ENCODE data around the gene CFAP126. TPM values are rescaled to one million over a fixed set of nuclear protein-coding genes. Genes with fewer than 3 reads are reported as not detected.
"Not testable (repeated sequence)": the region's sequence is repeated elsewhere in the genome, so short reads cannot be mapped to it uniquely, and the experiment has no call there.

Gene CFAP126
- total RNA-seq (2014; rRNA removed; shearing (Covaris generic); ENCODE audit: low replicate concordance): not detected in 2 replicates

GRCh38 chr1:161367684-161368400, at the start of gene CFAP126:
Gene CFAP126 (minus strand): TSS chr1:161367876. CDS start chr1:161367868, 8 bp downstream.
- DNase-seq: peak; percentile 51
- Histone ChIP-seq H3K9me3 (no peaks in the 10 kb centered on the region), H3K36me3 (peaks cover 28% of the 10 kb centered on the region), H3K4me3 (no peak within 1 kb of the TSS), H3K27me3 (no peaks in the 10 kb centered on the region)

GRCh38 chr1:161413050-161413449, 45.4 kb upstream of the CFAP126 start:
- not testable (repeated sequence) for H3K36me3 ChIP-seq, DNase-seq, H3K27me3 ChIP-seq, H3K9me3 ChIP-seq, H3K4me3 ChIP-seq

- H3K27me3 ChIP-seq: not testable (repeated sequence)
Measured at GRCh38 chr1:161410636-161410970, 42.9 kb upstream of the CFAP126 start.

GRCh38 chr1:161409848-161410635, 42.4 kb upstream of the CFAP126 start:
- H3K9me3 ChIP-seq, DNase-seq, H3K27me3 ChIP-seq, H3K36me3 ChIP-seq, H3K4me3 ChIP-seq: not testable (repeated sequence)

More at GRCh38 chr1:161410636-161410970, 42.9 kb upstream of the CFAP126 start:
- H3K4me3 ChIP-seq, DNase-seq, H3K9me3 ChIP-seq, H3K36me3 ChIP-seq: not testable (repeated sequence)

- H3K4me3 ChIP-seq: no peak overlapping the region
- H3K9me3 ChIP-seq: no peaks in the 10 kb centered on the region
- no peak for DNase-seq
- no peaks in the 10 kb centered on the region for H3K36me3 ChIP-seq
- H3K27me3 ChIP-seq: no peaks in the 10 kb centered on the region
Measured at GRCh38 chr1:161408429-161409052, 40.9 kb upstream of the CFAP126 start.

GRCh38 chr1:161407451-161407985, 39.8 kb upstream of the CFAP126 start:
- Histone ChIP-seq H3K36me3 (no peaks in the 10 kb centered on the region), H3K4me3 (no peak overlapping the region), H3K9me3 (no peaks in the 10 kb centered on the region), H3K27me3 (no peaks in the 10 kb centered on the region)
- no peak for DNase-seq

- H3K27me3 ChIP-seq, H3K36me3 ChIP-seq, H3K9me3 ChIP-seq, DNase-seq, H3K4me3 ChIP-seq: not testable (repeated sequence)
Measured at GRCh38 chr1:161406551-161406950, 38.9 kb upstream of the CFAP126 start.

- no peak overlapping the region for H3K4me3 ChIP-seq
- H3K27me3 ChIP-seq: no peaks in the 10 kb centered on the region
- no peaks in the 10 kb centered on the region for H3K9me3 ChIP-seq
Measured at GRCh38 chr1:161404051-161404597, 36.4 kb upstream of the CFAP126 start.

GRCh38 chr1:161402446-161402845, 34.8 kb upstream of the CFAP126 start:
- no peaks in the 10 kb centered on the region for H3K27me3 ChIP-seq
- H3K9me3 ChIP-seq: no peaks in the 10 kb centered on the region
- H3K4me3 ChIP-seq: no peak overlapping the region
- DNase-seq: no peak
- no peaks in the 10 kb centered on the region for H3K36me3 ChIP-seq

More at GRCh38 chr1:161404051-161404597, 36.4 kb upstream of the CFAP126 start:
- H3K36me3 ChIP-seq: no peaks in the 10 kb centered on the region
- no peak for DNase-seq

GRCh38 chr1:161399257-161399998, 31.8 kb upstream of the CFAP126 start:
- H3K4me3 ChIP-seq: peak overlapping the region; percentile 85

GRCh38 chr1:161398900-161399256, 31.2 kb upstream of the CFAP126 start:
- Histone ChIP-seq H3K27me3 (no peaks in the 10 kb centered on the region), H3K36me3 (no peaks in the 10 kb centered on the region), H3K9me3 (no peaks in the 10 kb centered on the region), H3K4me3 (peak overlapping the region; percentile 85)
- no peak for DNase-seq

More at GRCh38 chr1:161399257-161399998, 31.8 kb upstream of the CFAP126 start:
- peak; percentile 92 for DNase-seq
- Histone ChIP-seq H3K9me3 (no peaks in the 10 kb centered on the region), H3K27me3 (no peaks in the 10 kb centered on the region), H3K36me3 (no peaks in the 10 kb centered on the region)

GRCh38 chr1:161397038-161397437, 29.4 kb upstream of the CFAP126 start:
- not testable (repeated sequence) for DNase-seq, H3K36me3 ChIP-seq, H3K27me3 ChIP-seq, H3K4me3 ChIP-seq, H3K9me3 ChIP-seq

- H3K9me3 ChIP-seq: no peaks in the 10 kb centered on the region
- no peak for DNase-seq
Measured at GRCh38 chr1:161393151-161393550, 25.5 kb upstream of the CFAP126 start.

GRCh38 chr1:161391611-161392010, 23.9 kb upstream of the CFAP126 start:
- no peak for DNase-seq
- no peaks in the 10 kb centered on the region for H3K27me3 ChIP-seq
- no peaks in the 10 kb centered on the region for H3K9me3 ChIP-seq
- no peaks in the 10 kb centered on the region for H3K36me3 ChIP-seq
- H3K4me3 ChIP-seq: no peak overlapping the region

More at GRCh38 chr1:161393151-161393550, 25.5 kb upstream of the CFAP126 start:
- Histone ChIP-seq H3K36me3 (no peaks in the 10 kb centered on the region), H3K27me3 (no peaks in the 10 kb centered on the region), H3K4me3 (no peak overlapping the region)

- not testable (repeated sequence) for H3K9me3 ChIP-seq, DNase-seq, H3K27me3 ChIP-seq, H3K36me3 ChIP-seq, H3K4me3 ChIP-seq
Measured at GRCh38 chr1:161391136-161391535, 23.5 kb upstream of the CFAP126 start.

- no peak for DNase-seq
- Histone ChIP-seq H3K4me3 (peak overlapping the region; percentile 66), H3K27me3 (no peaks in the 10 kb centered on the region), H3K9me3 (no peaks in the 10 kb centered on the region), H3K36me3 (no peaks in the 10 kb centered on the region)
Measured at GRCh38 chr1:161390559-161390858, 22.8 kb upstream of the CFAP126 start.
